Upper lobe of left lung (tissue), 6 donors: ENCODE results near the gene SIX5. TPM values are rescaled to one million over a fixed set of nuclear protein-coding genes. Genes with fewer than 3 reads are reported as not detected.

Experiments
- ATAC-seq, 2 donors: fragments of 200-7000 bp; cut with Tn5 transposase; one replicate each; pipeline ENCODE4 v1.9.1; 2022; ENCODE audit warnings: mild to moderate bottlenecking in 2 of 2, moderate library complexity in 2 of 2; ENCODE audit not compliant: low FRiP score in 2 of 2
- DNase-seq, 2 donors: peaks; one replicate each; pipeline ENCODE4 v3.0.0-alpha.2; 2019 to 2020
- H3K27ac ChIP-seq, 4 donors: fragments of 200-600 bp; sonication (generic); one replicate each; pipeline ENCODE4 v1.5.1; 2016 to 2019
- H3K27me3 ChIP-seq, 4 donors: fragments of 200-600 bp; sonication (generic); one replicate each; pipeline ENCODE4 v1.5.1; 2017 to 2019
- H3K36me3 ChIP-seq, 4 donors: fragments of 200-600 bp; sonication (generic); one replicate each; pipeline ENCODE4 v1.5.1; 2016 to 2019
- H3K4me1 ChIP-seq, 4 donors: fragments of 200-600 bp; sonication (generic); one replicate each; pipeline ENCODE4 v1.5.1; 2018 to 2019
- H3K4me3 ChIP-seq, 4 donors: fragments of 200-600 bp; sonication (generic); one replicate each; pipeline ENCODE4 v1.5.1; 2017 to 2019; ENCODE audit warnings: mild to moderate bottlenecking in 2 of 4, moderate library complexity in 1 of 4
- H3K9me3 ChIP-seq, 4 donors: fragments of 200-600 bp; sonication (generic); one replicate each; pipeline ENCODE4 v1.5.1; 2018 to 2019
- EP300 ChIP-seq, 4 donors: sonication (generic); formaldehyde crosslinking; IDR thresholded peaks; one replicate each; pipeline ENCODE4 v1.5.1; 2017; ENCODE audit warnings: antibody characterized with exemption in 4 of 4, control low read depth in 2 of 4
- POLR2A ChIP-seq, 4 donors: fragments of 450-650 bp; IDR thresholded peaks; one replicate each; pipeline ENCODE4 v1.5.1; 2016 to 2017; ENCODE audit warnings: antibody characterized with exemption in 4 of 4, mild to moderate bottlenecking in 2 of 4
- POLR2AphosphoS5 ChIP-seq, 2 donors: sonication (generic); formaldehyde crosslinking; IDR thresholded peaks; one replicate each; pipeline ENCODE4 v1.5.1; 2017; ENCODE audit warnings: antibody characterized with exemption in 2 of 2
- WGBS, 2 donors: methylation state at CpG; one replicate each; pipeline ENCODE4 v1.1.5; 2017 to 2018; 5-methylcytosine and 5-hydroxymethylcytosine counted together
- total RNA-seq, 6 donors: library from RNA; depleted of rRNA in 4 of 6; stranded (reverse); fragments of >200 nt in 4 of 6; gene quantifications; one replicate each; pipeline versions ENCODE4 v1.1.0 to v1.2.1, GENCODE V29; 2016 to 2021
- TF ChIP-seq, protein P1 (sequence below), 6 experiments: fragments of 450-650 bp in 4 of 6; fragments of 200-600 bp in 2 of 6; sonication (generic) in 2 of 6; IDR thresholded peaks; one replicate each; pipeline ENCODE4 v1.5.1; 2016 to 2019; ENCODE audit warnings: antibody characterized with exemption in 6 of 6
- donor health status: DM: no; HTN: no; CAD: no; lungs with moderate emphysema.
- donor health status: DM: no; HTN: yes; CAD: no; lungs with severe emphysema.

Gene SIX5
- total RNA-seq, 6 donors from 2014 or later, result 6.2 to 36.7 (median 17.8) TPM

DNA sequence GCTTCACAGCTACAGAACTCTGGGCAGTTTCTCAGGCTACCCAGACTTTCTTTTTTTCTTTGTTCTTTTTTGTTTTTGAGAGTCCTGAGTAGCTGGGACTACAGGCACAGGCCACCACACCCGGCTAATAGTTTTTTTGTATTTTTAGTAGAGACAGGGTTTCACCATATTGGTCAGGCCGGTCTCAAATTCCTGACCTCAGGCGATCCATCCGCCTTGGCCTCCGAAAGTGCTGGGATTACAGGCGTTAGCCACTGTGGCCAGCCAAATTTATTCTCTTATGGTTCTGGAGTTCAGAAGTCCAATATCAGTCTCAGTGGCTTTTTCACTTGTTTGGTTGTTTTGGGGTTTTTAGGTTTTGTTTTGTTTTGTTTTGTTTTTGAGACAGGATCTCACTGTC is 23.4 kb downstream of the SIX5 start:
- DNase-seq, result no peak
- H3K9me3 ChIP-seq, result no peaks in the 10 kb centered on the region
- no peak overlapping the region for H3K4me3 ChIP-seq
- no peaks in the 10 kb centered on the region for H3K4me1 ChIP-seq
- H3K27ac ChIP-seq, result no peak overlapping the region
- H3K27me3 ChIP-seq, result no peaks in the 10 kb centered on the region
- no peak for TF ChIP-seq EP300 (IDR thresholded peaks at IDR 0.05)
- TF ChIP-seq POLR2A (IDR thresholded peaks at IDR 0.05), result no peak
- TF ChIP-seq, protein P1, sequence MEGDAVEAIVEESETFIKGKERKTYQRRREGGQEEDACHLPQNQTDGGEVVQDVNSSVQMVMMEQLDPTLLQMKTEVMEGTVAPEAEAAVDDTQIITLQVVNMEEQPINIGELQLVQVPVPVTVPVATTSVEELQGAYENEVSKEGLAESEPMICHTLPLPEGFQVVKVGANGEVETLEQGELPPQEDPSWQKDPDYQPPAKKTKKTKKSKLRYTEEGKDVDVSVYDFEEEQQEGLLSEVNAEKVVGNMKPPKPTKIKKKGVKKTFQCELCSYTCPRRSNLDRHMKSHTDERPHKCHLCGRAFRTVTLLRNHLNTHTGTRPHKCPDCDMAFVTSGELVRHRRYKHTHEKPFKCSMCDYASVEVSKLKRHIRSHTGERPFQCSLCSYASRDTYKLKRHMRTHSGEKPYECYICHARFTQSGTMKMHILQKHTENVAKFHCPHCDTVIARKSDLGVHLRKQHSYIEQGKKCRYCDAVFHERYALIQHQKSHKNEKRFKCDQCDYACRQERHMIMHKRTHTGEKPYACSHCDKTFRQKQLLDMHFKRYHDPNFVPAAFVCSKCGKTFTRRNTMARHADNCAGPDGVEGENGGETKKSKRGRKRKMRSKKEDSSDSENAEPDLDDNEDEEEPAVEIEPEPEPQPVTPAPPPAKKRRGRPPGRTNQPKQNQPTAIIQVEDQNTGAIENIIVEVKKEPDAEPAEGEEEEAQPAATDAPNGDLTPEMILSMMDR (IDR thresholded peaks at IDR 0.05), result no peak
- TF ChIP-seq POLR2AphosphoS5 (IDR thresholded peaks at IDR 0.05), result no peak
- H3K36me3 ChIP-seq, result no peaks in the 10 kb centered on the region
- WGBS, 2 donors, result 90 to 92% methylated on average over 6 of the region's 6 CpGs
- ATAC-seq, result no peak

DNA sequence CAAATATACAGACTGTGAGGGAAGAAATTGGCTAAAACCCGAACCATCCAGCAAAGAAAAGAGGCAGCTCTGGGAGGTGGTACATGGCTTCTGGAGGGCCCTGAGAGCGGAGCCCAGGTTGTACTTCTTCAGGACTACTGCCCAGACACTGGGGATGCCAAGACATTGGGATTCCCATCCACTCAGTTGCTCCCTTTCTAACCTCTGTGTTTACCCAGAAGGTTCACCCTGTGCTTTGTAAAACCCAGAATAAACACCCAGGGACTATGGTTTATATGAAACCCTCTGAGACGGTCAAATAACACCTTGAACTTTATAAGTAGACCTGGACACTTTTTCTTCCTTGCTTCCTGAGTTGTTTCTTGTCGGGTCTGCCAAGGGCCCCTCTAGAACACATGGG is 26.1 kb downstream of the SIX5 start:
- no peaks in the 10 kb centered on the region for H3K36me3 ChIP-seq
- 59 to 73% methylated on average over 4 of the region's 4 CpGs for WGBS, 2 donors
- ATAC-seq, result no peak

DNA sequence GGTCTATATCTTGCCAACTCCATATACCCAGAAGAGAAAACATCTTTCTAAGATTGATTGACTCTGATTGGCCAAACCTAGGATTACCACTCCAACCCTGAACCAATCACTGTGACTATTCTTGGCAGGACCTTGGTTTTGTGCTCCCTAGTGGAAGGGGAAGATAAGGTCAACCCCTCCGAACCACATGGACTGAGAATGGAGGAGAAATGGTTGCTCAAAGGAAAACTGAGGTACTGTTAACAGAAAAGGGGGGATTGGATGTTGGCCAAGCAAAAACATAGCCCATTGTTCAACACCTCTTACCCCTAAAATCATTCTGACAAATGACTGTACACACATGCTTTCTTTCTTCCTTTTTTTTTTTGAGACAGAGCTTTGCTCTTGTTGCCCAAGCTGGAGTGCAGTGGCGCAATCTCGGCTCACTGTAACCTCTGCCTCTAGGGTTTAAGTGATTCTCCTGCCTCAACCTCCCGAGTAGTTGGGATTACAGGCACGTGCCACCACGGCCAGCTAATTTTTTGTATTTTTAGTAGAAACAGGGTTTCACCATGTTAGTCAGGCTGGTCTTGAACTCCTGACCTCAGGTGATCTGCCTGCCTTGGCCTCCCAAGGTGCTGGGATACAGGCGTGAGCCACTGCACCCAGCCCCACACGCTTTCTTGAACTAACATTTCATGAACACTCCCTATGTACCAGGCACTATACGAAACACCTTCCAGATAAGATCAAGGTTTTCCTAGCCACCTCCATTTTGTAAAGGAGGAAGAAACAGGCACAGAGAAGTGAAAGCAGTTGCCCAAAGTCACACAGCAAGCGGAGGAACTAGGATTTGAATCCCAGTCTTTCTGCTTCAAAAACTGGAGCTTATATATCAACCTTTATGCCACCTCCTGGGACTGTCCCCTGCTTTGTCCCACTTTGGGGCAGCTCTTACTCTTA is 29.3 kb downstream of the SIX5 start:
- TF ChIP-seq POLR2A (IDR thresholded peaks at IDR 0.05), result no peak
- TF ChIP-seq EP300 (IDR thresholded peaks at IDR 0.05), result no peak
- TF ChIP-seq, protein P1 (IDR thresholded peaks at IDR 0.05), result no peak
- TF ChIP-seq POLR2AphosphoS5 (IDR thresholded peaks at IDR 0.05), result no peak
- Histone ChIP-seq H3K4me1 (no peaks in the 10 kb centered on the region), H3K36me3 (no peaks in the 10 kb centered on the region), H3K27ac (no peak overlapping the region), H3K4me3 (no peak overlapping the region), H3K9me3 (no peaks in the 10 kb centered on the region), H3K27me3 (no peaks in the 10 kb centered on the region)
- 72 to 77% methylated on average over 10 of the region's 10 CpGs for WGBS, 2 donors
- ATAC-seq, result no peak
- no peak for DNase-seq

More for the DNA sequence above, 26.1 kb downstream of the SIX5 start:
- TF ChIP-seq, protein P1 (IDR thresholded peaks at IDR 0.05), result no peak
- TF ChIP-seq POLR2AphosphoS5 (IDR thresholded peaks at IDR 0.05) (no peak), EP300 (IDR thresholded peaks at IDR 0.05) (no peak), POLR2A (IDR thresholded peaks at IDR 0.05) (no peak)
- Histone ChIP-seq H3K27me3 (no peaks in the 10 kb centered on the region), H3K9me3 (no peaks in the 10 kb centered on the region), H3K4me1 (no peaks in the 10 kb centered on the region), H3K27ac (no peak overlapping the region), H3K4me3 (no peak overlapping the region)
- DNase-seq, result no peak

DNA sequence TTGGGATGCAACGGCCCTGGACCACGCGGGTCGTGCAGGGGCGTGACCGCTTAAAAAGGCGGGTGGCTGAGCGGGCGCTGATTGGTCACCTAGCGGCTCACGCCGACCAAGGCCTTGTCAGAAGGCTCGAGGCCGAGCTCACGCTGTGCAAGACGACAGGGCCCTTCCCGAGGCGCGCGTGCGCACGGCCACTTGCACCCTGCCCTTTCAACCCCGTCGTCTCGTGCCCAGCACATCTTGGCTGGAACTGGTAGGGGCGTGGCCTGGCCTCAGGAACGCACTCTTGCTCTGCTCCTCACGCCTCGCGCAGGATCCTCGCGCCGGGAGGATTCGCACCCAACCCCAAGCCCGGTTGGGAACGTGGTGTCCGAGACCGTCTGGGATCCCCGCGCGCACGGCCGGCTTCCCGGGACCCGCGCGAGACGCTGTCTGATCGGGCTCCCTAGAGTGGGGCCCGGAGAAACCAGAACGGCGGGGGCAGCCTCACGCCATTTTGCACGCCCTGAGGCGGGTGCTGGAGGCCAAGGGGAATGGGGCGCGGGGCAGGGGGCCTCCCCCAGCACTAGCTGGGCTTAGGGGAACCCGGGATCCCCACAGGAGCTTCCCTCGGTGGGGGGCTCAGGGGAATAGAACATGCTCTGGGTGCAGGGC is 35.8 kb downstream of the SIX5 start, which contains the start of gene MEIOSIN:
Gene MEIOSIN, plus strand, starts transcription at position 280 of the 651 bp plus-strand sequence. CDS start 1,938 bp downstream, outside the sequence.
- H3K27ac ChIP-seq, result no peak within 1 kb of the TSS
- WGBS, 2 donors, result 93% methylated on average over 55 to 59 of the region's 59 CpGs
- H3K9me3 ChIP-seq, result no peaks in the 10 kb centered on the region
- peak in 1 of 2 donors; percentile 85 for DNase-seq
- H3K27me3 ChIP-seq, result no peaks in the 10 kb centered on the region
- H3K4me1 ChIP-seq, result peaks cover 13 to 21% (median 15%) of the 10 kb centered on the region in 4 donors
- no peak within 1 kb of the TSS for H3K4me3 ChIP-seq
- no peaks in the 10 kb centered on the region for H3K36me3 ChIP-seq
- TF ChIP-seq, protein P1 (IDR thresholded peaks at IDR 0.05), result no peak
- TF ChIP-seq POLR2A (IDR thresholded peaks at IDR 0.05), result no peak
- TF ChIP-seq EP300 (IDR thresholded peaks at IDR 0.05), result no peak
- no peak for TF ChIP-seq POLR2AphosphoS5 (IDR thresholded peaks at IDR 0.05)
- ATAC-seq, result no peak
